Tibial nerve (tissue), 4 donors: Measurements from ENCODE around the gene OR2V2. TPM values are rescaled to one million over a fixed set of nuclear protein-coding genes. Genes with fewer than 3 reads are reported as not detected.
A peak's percentile ranks its signal among the peaks of the same experiment; 100 is the strongest.

Source experiments
- DNase-seq, 2 donors: peaks; one replicate each; pipeline ENCODE4 v3.0.0-alpha.2; 2019; ENCODE audit warnings: low spot score in 2 of 2
- H3K27ac ChIP-seq, 4 donors: fragments of 200-600 bp; sonication (generic) in 3 of 4; one replicate each; pipeline ENCODE4 v1.5.1; 2017 to 2019; ENCODE audit warnings: mild to moderate bottlenecking in 1 of 4
- H3K27me3 ChIP-seq, 2 donors: fragments of 200-600 bp; sonication (generic) in 1 of 2; one replicate each; pipeline versions ENCODE4 v1.5.1 to v1.6.0; 2017 to 2019
- H3K36me3 ChIP-seq, 3 donors: fragments of 200-600 bp; sonication (generic); one replicate each; pipeline ENCODE4 v1.5.1; 2018 to 2019
- H3K4me1 ChIP-seq, 4 donors: fragments of 200-600 bp; sonication (generic) in 3 of 4; one replicate each; pipeline ENCODE4 v1.5.1; 2017 to 2019
- H3K4me3 ChIP-seq, 4 donors: fragments of 200-600 bp; sonication (generic) in 3 of 4; one replicate each; pipeline ENCODE4 v1.5.1; 2017 to 2019; ENCODE audit warnings: mild to moderate bottlenecking in 1 of 4, moderate library complexity in 1 of 4
- H3K9me3 ChIP-seq, 4 donors: fragments of 200-600 bp; sonication (generic) in 3 of 4; one replicate each; pipeline ENCODE4 v1.5.1; 2017 to 2019
- CTCF ChIP-seq, 5 experiments: fragments of 200-600 bp in 3 of 5; fragments of 450-650 bp in 2 of 5; sonication (generic) in 3 of 5; IDR thresholded peaks; one replicate each; pipeline ENCODE4 v1.5.1; 2016 to 2019; ENCODE audit warnings: antibody characterized with exemption in 5 of 5, mild to moderate bottlenecking in 3 of 5, moderate library complexity in 2 of 5
- EP300 ChIP-seq, 2 donors: sonication (generic); formaldehyde crosslinking; IDR thresholded peaks; one replicate each; pipeline ENCODE4 v1.6.1; 2017; ENCODE audit warnings: antibody characterized with exemption in 2 of 2, mild to moderate bottlenecking in 1 of 2
- POLR2A ChIP-seq, 2 donors: fragments of 450-650 bp; IDR thresholded peaks; one replicate each; pipeline ENCODE4 v1.6.1; 2017; ENCODE audit warnings: antibody characterized with exemption in 2 of 2, mild to moderate bottlenecking in 2 of 2, moderate library complexity in 2 of 2
- WGBS, 2 donors: methylation state at CpG; one replicate each; pipeline ENCODE4 v1.1.5; 2018; 5-methylcytosine and 5-hydroxymethylcytosine counted together
- total RNA-seq, 4 donors: library from RNA; depleted of rRNA; stranded (reverse); fragments of >200 nt; gene quantifications; one replicate each; pipeline ENCODE4 v1.1.0, GENCODE V29; 2016

Gene OR2V2
- total RNA-seq, 4 donors from 2014 or later: not detected

GRCh38 chr5:181130832-181131496 lies 16.4 kb upstream of the OR2V2 start, which contains the start of gene OR2V1:
TSS of gene OR2V1 (minus strand) at chr5:181131169. CDS start at chr5:181125304, 5,865 bp downstream.
- Histone ChIP-seq H3K36me3 (no peaks in the 10 kb centered on the region), H3K4me3 (no peak within 1 kb of the TSS), H3K9me3 (peaks cover 0 to 5% (median 0%) of the 10 kb centered on the region in 4 donors), H3K27me3 (peaks cover 2 to 6% of the 10 kb centered on the region in 2 donors), H3K27ac (no peak within 1 kb of the TSS), H3K4me1 (no peaks in the 10 kb centered on the region)
- WGBS, 2 donors: 69 to 70% methylated on average over 13 to 14 of the region's 14 CpGs
- no peak for TF ChIP-seq POLR2A (IDR thresholded peaks at IDR 0.05)
- TF ChIP-seq EP300 (IDR thresholded peaks at IDR 0.05): no peak
- TF ChIP-seq CTCF (IDR thresholded peaks at IDR 0.05): no peak
- no peak for DNase-seq

DNA sequence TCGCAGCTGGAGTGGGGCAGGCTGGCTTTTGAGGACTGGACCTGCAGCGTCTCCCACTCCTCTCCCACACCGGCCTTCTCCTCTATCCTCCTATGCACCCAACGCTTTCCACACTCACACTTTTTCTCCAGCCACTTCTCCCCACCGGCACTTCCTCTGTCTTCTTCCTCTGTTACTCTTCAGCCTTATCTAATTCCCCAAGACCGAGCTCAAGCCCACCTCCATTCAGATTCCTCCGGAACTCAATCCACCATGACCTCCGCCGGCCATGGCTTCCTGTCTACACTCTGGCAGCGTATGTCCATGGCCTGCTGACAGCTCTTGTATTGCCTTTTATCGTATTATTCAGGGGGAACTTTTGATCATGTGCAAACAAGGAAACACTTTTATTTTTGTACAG lies 15.9 kb upstream of the OR2V2 start:
- Histone ChIP-seq H3K27ac (no peak overlapping the region), H3K4me3 (no peak overlapping the region), H3K27me3 (peaks cover 2 to 6% of the 10 kb centered on the region in 2 donors), H3K9me3 (peaks cover 0 to 7% (median 0%) of the 10 kb centered on the region in 4 donors), H3K4me1 (no peaks in the 10 kb centered on the region), H3K36me3 (no peaks in the 10 kb centered on the region)
- no peak for DNase-seq
- TF ChIP-seq POLR2A (IDR thresholded peaks at IDR 0.05): no peak
- no peak for TF ChIP-seq CTCF (IDR thresholded peaks at IDR 0.05)
- TF ChIP-seq EP300 (IDR thresholded peaks at IDR 0.05): no peak
- WGBS, 2 donors: 81 to 82% methylated on average over 11 of the region's 11 CpGs

DNA sequence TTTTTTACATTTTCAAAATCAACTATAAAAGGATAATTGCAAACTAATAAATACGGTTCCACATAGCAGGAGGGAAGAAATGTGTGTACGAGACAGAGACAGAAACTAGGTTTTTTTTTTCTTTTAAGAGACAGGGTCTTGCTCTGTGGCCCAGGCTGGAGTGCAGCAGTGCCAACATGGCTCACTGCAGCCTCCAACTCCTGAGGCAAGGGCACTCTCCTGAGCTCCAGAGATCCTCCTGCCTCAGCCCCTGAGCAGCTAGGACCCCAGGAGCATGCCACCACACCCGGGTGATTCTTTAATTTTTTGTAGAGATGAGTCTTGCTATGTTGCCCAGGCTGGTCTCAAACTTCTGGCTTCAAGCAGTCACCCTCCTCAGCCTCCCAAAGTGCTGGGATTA lies 14.3 kb upstream of the OR2V2 start:
- no peak for TF ChIP-seq CTCF (IDR thresholded peaks at IDR 0.05)
- TF ChIP-seq POLR2A (IDR thresholded peaks at IDR 0.05): no peak
- no peak for TF ChIP-seq EP300 (IDR thresholded peaks at IDR 0.05)
- no peak overlapping the region for H3K4me3 ChIP-seq
- H3K9me3 ChIP-seq: peaks cover 0 to 12% (median 0%) of the 10 kb centered on the region in 4 donors
- H3K27me3 ChIP-seq: peaks cover 0 to 2% of the 10 kb centered on the region in 2 donors
- no peak for DNase-seq
- no peak overlapping the region for H3K27ac ChIP-seq
- 87 to 90% methylated on average over 3 of the region's 3 CpGs for WGBS, 2 donors
- no peaks in the 10 kb centered on the region for H3K36me3 ChIP-seq
- H3K4me1 ChIP-seq: no peaks in the 10 kb centered on the region

DNA sequence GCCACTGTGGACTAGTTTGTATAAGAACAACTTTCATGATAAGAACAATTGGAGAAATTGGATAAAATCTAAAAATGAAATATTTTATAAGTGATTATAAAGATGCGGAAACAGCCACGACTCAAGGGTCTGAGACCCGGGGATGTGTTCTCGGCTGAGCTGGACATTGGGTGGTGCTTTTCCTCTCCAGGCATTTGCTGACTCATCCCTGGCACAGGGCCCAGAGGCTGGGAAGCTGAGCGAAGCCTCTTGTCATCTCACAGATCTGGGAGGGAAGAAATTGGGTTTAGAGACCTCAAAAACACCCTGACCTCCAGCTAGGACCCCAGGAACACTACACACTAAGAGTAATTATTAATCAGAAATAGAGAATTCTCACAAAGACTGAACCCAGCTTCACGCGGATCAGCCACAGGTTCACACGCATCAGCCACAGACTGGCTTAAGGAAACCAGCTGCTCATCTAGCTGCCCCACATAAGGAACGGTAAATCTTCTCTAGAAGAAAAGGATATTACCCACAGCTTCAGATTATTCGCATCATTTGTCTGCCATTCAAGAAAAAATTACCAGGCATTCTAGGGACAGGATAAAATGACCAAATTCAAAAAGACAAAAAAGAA lies 13.7 kb upstream of the OR2V2 start:
- 58 to 64% methylated on average over 10 of the region's 10 CpGs for WGBS, 2 donors
- no peak for TF ChIP-seq EP300 (IDR thresholded peaks at IDR 0.05)
- TF ChIP-seq CTCF (IDR thresholded peaks at IDR 0.05): no peak
- TF ChIP-seq POLR2A (IDR thresholded peaks at IDR 0.05): no peak
- Histone ChIP-seq H3K4me3 (no peak overlapping the region), H3K36me3 (no peaks in the 10 kb centered on the region), H3K27me3 (no peaks in the 10 kb centered on the region), H3K27ac (no peak overlapping the region), H3K4me1 (no peaks in the 10 kb centered on the region), H3K9me3 (peaks cover 0 to 12% (median 0%) of the 10 kb centered on the region in 4 donors)
- DNase-seq: peak; percentile 55 to 61

DNA sequence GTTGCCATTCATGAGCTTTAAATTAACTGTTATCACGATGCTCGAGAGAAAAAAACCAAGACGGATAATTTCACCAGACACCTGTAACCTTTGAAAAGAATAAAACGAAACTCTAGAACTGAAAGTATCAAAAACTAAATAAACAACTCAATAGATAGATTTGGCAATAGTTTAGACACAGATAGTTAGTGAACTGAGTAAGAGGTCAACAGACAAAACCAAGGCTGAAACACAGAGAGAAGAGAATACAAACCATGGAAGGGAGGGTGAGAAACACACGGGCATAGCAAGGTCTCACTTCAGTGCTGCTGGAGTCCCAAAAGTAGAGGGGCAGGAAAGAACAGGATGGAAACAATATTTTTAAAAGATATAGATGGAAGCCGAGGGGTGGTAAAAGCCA lies 13.1 kb upstream of the OR2V2 start:
- Histone ChIP-seq H3K27ac (no peak overlapping the region), H3K27me3 (no peaks in the 10 kb centered on the region), H3K9me3 (peaks cover 0 to 12% (median 0%) of the 10 kb centered on the region in 4 donors), H3K36me3 (no peaks in the 10 kb centered on the region), H3K4me1 (no peaks in the 10 kb centered on the region), H3K4me3 (no peak overlapping the region)
- no peak for TF ChIP-seq CTCF (IDR thresholded peaks at IDR 0.05)
- no peak for TF ChIP-seq EP300 (IDR thresholded peaks at IDR 0.05)
- WGBS, 2 donors: 86 to 87% methylated on average over 6 of the region's 6 CpGs
- DNase-seq: no peak
